ENCODE measurements around the gene BPTF.
A peak's percentile ranks its signal among the peaks of the same experiment; 100 is the strongest.
"Not testable (repeated sequence)": the region's sequence is repeated elsewhere in the genome, so short reads cannot be mapped to it uniquely, and the experiment has no call there.

BPTF gene

GRCh38 chr17:67812380-67812779 is 12.9 kb upstream of the BPTF start:
- H3K4me1 ChIP-seq (ENCODE audit: control insufficient read depth in 5 of 5, insufficient read depth in 5 of 5, low read length in 5 of 5) = peaks cover 0 to 22% (median 10%) of the 10 kb centered on the region in 5 donors
- not testable (repeated sequence) for H3K4me3 ChIP-seq (ENCODE audit: low read depth in 1 of 5, low read length in 5 of 5); H3K27me3 ChIP-seq (ENCODE audit: control insufficient read depth in 5 of 5, insufficient read depth in 4 of 5, low read length in 5 of 5); H3K9me3 ChIP-seq (ENCODE audit: control insufficient read depth in 5 of 5, low read length in 5 of 5); H3K27ac ChIP-seq (ENCODE audit: low read depth, low read length); H3K36me3 ChIP-seq (ENCODE audit: control insufficient read depth in 5 of 5, insufficient read depth in 5 of 5, low read length in 5 of 5); H3K9ac ChIP-seq (ENCODE audit: low read length in 5 of 5)

DNA sequence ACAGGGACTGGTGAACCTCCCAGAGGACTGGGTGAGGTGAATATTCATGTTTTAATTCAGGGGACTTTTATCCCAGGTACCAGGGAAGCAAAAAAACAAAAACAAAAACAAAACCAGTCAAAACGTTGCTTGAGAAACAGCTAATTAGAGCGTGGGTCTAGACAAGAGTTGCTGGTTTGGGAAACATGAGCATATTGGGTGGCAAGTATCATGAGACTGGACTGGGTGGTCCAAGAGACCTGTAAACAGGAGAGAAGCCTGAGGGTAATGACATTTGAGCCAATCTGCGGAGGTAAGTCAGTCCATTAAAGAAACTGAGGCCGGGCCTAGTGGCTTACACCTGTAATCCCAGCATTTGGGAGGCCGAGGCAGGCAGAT is 11.5 kb upstream of the BPTF start:
- Histone ChIP-seq H3K4me3 (ENCODE audit: low read depth in 1 of 5, low read length in 5 of 5) (no peak overlapping the region), H3K27ac (ENCODE audit: low read depth, low read length) (peak overlapping the region; percentile 45), H3K9me3 (ENCODE audit: control insufficient read depth in 5 of 5, low read length in 5 of 5) (no peaks in the 10 kb centered on the region), H3K36me3 (ENCODE audit: control insufficient read depth in 5 of 5, insufficient read depth in 5 of 5, low read length in 5 of 5) (no peaks in the 10 kb centered on the region), H3K4me1 (ENCODE audit: control insufficient read depth in 5 of 5, insufficient read depth in 5 of 5, low read length in 5 of 5) (peaks cover 0 to 22% (median 10%) of the 10 kb centered on the region in 5 donors), H3K9ac (ENCODE audit: low read length in 5 of 5) (no peak overlapping the region), H3K27me3 (ENCODE audit: control insufficient read depth in 5 of 5, insufficient read depth in 4 of 5, low read length in 5 of 5) (no peaks in the 10 kb centered on the region)

DNA sequence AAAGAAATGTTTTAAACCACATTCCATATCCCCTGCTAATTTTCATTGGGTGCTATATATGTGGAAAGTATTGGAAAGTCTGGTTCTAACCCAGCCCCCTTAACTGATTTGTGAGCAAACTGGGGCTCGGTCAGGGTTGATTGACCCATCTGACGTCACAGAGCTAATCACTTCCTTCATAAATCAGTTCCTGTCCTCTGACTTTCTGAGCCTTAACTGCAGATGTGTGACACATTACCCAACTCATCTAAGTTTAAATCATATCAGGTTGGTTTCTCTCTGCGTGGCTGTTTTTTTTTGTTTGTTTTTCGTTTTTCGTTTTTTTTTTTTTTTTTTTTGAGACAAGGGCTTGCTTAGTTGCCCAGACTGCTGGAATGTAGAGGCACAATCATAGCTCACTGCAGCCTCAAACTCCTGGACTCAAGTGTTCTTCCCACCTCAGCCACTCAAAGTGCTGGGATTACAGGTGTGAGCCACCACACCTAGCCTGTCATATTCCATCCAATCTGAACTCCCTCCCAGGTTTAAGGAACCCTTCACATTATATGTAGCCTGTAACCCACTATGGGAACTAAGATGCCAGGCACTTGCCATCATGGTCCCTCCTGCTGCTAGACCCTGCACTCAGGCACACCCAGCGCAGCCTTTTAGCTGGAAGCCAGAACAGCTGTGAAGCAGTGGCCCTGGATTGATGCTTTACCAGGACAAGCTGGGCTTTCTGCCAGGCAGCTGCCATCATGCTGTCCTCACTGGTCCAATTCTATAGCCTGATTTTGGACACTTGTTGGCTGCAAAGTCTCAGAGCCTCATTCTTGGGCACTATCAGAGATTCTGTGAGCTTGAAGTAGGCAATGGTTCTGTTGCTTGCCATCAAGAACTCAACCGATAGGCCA is 6.9 kb upstream of the BPTF start:
- H3K36me3 ChIP-seq (ENCODE audit: control insufficient read depth in 5 of 5, insufficient read depth in 5 of 5, low read length in 5 of 5) = no peaks in the 10 kb centered on the region
- no peak overlapping the region for H3K9ac ChIP-seq (ENCODE audit: low read length in 5 of 5)
- no peak overlapping the region for H3K4me3 ChIP-seq (ENCODE audit: low read depth in 1 of 5, low read length in 5 of 5)
- H3K27me3 ChIP-seq (ENCODE audit: control insufficient read depth in 5 of 5, insufficient read depth in 4 of 5, low read length in 5 of 5) = no peaks in the 10 kb centered on the region
- H3K27ac ChIP-seq (ENCODE audit: low read depth, low read length) = no peak overlapping the region
- H3K4me1 ChIP-seq (ENCODE audit: control insufficient read depth in 5 of 5, insufficient read depth in 5 of 5, low read length in 5 of 5) = peaks cover 0 to 18% (median 5%) of the 10 kb centered on the region in 5 donors
- no peaks in the 10 kb centered on the region for H3K9me3 ChIP-seq (ENCODE audit: control insufficient read depth in 5 of 5, low read length in 5 of 5)

DNA sequence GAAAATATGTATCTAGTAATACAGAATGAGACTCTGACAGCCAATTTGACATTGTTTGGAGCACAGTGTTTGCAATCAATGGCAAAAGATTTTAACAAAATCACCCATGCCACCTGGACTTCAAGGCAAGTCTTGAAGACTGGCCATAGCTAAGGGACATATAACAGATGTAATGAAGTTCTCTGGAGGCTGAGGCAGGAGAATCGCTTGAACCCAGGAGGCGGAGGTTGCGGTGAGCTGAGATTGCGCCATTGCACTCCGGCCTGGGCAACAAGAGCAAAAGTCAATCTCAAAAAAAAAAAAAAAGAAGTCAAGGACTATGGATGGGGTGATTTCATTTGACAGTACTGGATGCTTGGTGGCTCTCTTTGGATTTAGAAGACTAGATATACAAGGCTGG is 5.6 kb upstream of the BPTF start:
- H3K4me1 ChIP-seq (ENCODE audit: control insufficient read depth in 5 of 5, insufficient read depth in 5 of 5, low read length in 5 of 5) = peaks cover 0 to 10% (median 4%) of the 10 kb centered on the region in 5 donors
- no peak overlapping the region for H3K27ac ChIP-seq (ENCODE audit: low read depth, low read length)
- no peaks in the 10 kb centered on the region for H3K36me3 ChIP-seq (ENCODE audit: control insufficient read depth in 5 of 5, insufficient read depth in 5 of 5, low read length in 5 of 5)
- no peak overlapping the region for H3K9ac ChIP-seq (ENCODE audit: low read length in 5 of 5)
- H3K4me3 ChIP-seq (ENCODE audit: low read depth in 1 of 5, low read length in 5 of 5) = no peak overlapping the region
- no peaks in the 10 kb centered on the region for H3K27me3 ChIP-seq (ENCODE audit: control insufficient read depth in 5 of 5, insufficient read depth in 4 of 5, low read length in 5 of 5)
- H3K9me3 ChIP-seq (ENCODE audit: control insufficient read depth in 5 of 5, low read length in 5 of 5) = no peaks in the 10 kb centered on the region

DNA sequence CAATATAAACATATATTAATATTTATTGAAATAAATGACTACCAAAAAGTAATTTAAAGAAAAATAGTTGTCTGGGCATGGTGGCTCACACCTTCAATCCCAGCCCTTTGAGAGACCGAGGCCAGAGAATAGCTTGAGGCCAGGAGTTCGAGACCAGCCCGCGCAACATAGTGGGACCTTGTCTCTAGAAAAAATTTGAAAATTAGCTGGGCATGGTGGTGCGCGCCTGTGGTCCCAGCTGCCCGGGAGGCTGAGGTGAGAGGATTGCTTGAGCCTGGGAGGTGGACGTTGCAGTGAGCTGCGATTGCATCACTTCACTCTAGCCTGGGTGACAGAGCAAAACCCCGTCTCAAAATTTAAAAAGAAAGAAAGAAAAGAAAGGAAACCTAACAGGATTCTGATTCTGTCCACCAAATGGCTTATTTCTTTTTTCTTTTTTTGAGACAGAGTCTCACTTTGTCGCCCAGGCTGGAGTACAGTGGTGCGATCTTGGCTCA is 3.4 kb upstream of the BPTF start:
- no peak overlapping the region for H3K27ac ChIP-seq (ENCODE audit: low read depth, low read length)
- H3K27me3 ChIP-seq (ENCODE audit: control insufficient read depth in 5 of 5, insufficient read depth in 4 of 5, low read length in 5 of 5) = no peaks in the 10 kb centered on the region
- H3K9me3 ChIP-seq (ENCODE audit: control insufficient read depth in 5 of 5, low read length in 5 of 5) = no peaks in the 10 kb centered on the region
- H3K36me3 ChIP-seq (ENCODE audit: control insufficient read depth in 5 of 5, insufficient read depth in 5 of 5, low read length in 5 of 5) = no peaks in the 10 kb centered on the region
- no peak overlapping the region for H3K9ac ChIP-seq (ENCODE audit: low read length in 5 of 5)
- H3K4me3 ChIP-seq (ENCODE audit: low read depth in 1 of 5, low read length in 5 of 5) = no peak overlapping the region
- H3K4me1 ChIP-seq (ENCODE audit: control insufficient read depth in 5 of 5, insufficient read depth in 5 of 5, low read length in 5 of 5) = peaks cover 0 to 12% (median 11%) of the 10 kb centered on the region in 5 donors

DNA sequence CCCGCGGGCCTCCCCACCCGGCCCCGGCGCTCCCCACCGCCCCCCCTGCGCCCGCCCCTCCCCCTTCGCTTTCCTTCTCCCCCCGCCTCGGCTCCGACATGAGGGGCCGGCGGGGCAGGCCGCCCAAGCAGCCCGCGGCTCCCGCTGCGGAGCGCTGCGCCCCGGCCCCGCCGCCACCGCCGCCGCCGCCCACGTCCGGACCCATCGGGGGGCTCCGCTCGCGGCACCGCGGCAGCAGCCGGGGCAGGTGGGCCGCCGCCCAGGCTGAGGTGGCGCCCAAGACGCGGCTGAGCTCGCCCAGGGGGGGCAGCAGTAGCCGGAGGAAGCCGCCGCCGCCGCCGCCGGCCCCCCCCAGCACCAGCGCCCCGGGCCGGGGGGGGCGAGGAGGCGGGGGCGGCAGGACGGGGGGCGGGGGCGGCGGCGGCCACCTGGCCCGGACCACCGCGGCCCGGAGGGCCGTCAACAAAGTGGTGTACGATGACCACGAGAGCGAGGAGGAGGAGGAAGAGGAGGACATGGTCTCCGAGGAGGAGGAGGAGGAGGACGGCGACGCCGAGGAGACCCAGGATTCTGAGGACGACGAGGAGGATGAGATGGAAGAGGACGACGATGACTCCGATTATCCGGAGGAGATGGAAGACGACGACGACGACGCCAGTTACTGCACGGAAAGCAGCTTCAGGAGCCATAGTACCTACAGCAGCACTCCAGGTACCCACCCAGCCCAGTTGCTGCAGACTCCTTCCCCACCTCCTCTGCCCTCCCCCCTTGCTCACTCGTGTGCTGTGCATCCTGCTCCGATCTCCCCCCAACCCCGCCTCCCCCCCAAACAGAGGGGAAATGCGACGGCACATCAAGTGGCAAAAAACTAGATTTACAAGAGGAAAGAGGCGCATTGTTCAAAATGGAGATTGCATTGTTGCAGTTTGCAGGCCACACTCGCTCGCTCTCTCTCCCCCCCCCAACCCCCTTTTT is 611 bp downstream of the BPTF start:
- not testable (repeated sequence) for H3K27ac ChIP-seq (ENCODE audit: low read depth, low read length); H3K36me3 ChIP-seq (ENCODE audit: control insufficient read depth in 5 of 5, insufficient read depth in 5 of 5, low read length in 5 of 5); H3K27me3 ChIP-seq (ENCODE audit: control insufficient read depth in 5 of 5, insufficient read depth in 4 of 5, low read length in 5 of 5); H3K9me3 ChIP-seq (ENCODE audit: control insufficient read depth in 5 of 5, low read length in 5 of 5)
- H3K9ac ChIP-seq (ENCODE audit: low read length in 5 of 5) = peak overlapping the region in 4 of 5 donors; percentile 55 to 87 (median 68)
- H3K4me1 ChIP-seq (ENCODE audit: control insufficient read depth in 5 of 5, insufficient read depth in 5 of 5, low read length in 5 of 5) = peaks cover 0 to 48% (median 37%) of the 10 kb centered on the region in 5 donors
- H3K4me3 ChIP-seq (ENCODE audit: low read depth in 1 of 5, low read length in 5 of 5) = peak overlapping the region; percentile 91 to 99 (median 95)

- Histone ChIP-seq H3K9me3 (ENCODE audit: control insufficient read depth in 5 of 5, low read length in 5 of 5) (no peaks in the 10 kb centered on the region), H3K9ac (ENCODE audit: low read length in 5 of 5) (no peak overlapping the region), H3K4me3 (ENCODE audit: low read depth in 1 of 5, low read length in 5 of 5) (no peak overlapping the region), H3K27me3 (ENCODE audit: control insufficient read depth in 5 of 5, insufficient read depth in 4 of 5, low read length in 5 of 5) (no peaks in the 10 kb centered on the region), H3K4me1 (ENCODE audit: control insufficient read depth in 5 of 5, insufficient read depth in 5 of 5, low read length in 5 of 5) (peaks cover 0 to 55% (median 41%) of the 10 kb centered on the region in 5 donors), H3K36me3 (ENCODE audit: control insufficient read depth in 5 of 5, insufficient read depth in 5 of 5, low read length in 5 of 5) (peaks cover 0 to 3% (median 0%) of the 10 kb centered on the region in 5 donors), H3K27ac (ENCODE audit: low read depth, low read length) (no peak overlapping the region)
These were observed 4.0 kb downstream of the BPTF start for GRCh38 chr17:67829331-67829730.

GRCh38 chr17:67830440-67830839 is 5.1 kb downstream of the BPTF start:
- peaks cover 0 to 49% (median 35%) of the 10 kb centered on the region in 5 donors for H3K4me1 ChIP-seq (ENCODE audit: control insufficient read depth in 5 of 5, insufficient read depth in 5 of 5, low read length in 5 of 5)

DNA sequence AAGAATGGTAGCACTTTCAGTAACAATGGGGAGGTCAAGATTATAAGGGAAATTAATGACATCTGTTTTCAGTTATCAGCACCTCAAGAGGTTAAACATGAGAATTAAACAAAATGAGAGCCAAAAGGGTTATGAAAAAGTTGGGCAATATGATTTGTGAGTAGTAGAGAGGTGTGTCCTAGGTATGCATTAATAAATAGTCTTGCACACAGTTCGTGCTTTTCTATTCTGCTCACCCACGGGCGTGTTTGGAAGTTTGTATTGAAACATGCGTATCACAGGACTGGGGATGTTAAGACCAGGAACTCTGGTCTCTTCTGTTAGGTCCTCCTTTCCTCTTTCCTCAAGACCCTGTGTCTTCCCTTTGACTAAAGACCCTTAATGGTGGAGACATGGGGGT is 6.0 kb downstream of the BPTF start:
- Histone ChIP-seq H3K9me3 (ENCODE audit: control insufficient read depth in 5 of 5, low read length in 5 of 5) (no peaks in the 10 kb centered on the region), H3K4me1 (ENCODE audit: control insufficient read depth in 5 of 5, insufficient read depth in 5 of 5, low read length in 5 of 5) (peaks cover 0 to 49% (median 39%) of the 10 kb centered on the region in 5 donors), H3K27me3 (ENCODE audit: control insufficient read depth in 5 of 5, insufficient read depth in 4 of 5, low read length in 5 of 5) (no peaks in the 10 kb centered on the region), H3K4me3 (ENCODE audit: low read depth in 1 of 5, low read length in 5 of 5) (no peak overlapping the region), H3K36me3 (ENCODE audit: control insufficient read depth in 5 of 5, insufficient read depth in 5 of 5, low read length in 5 of 5) (peaks cover 0 to 3% (median 0%) of the 10 kb centered on the region in 5 donors), H3K9ac (ENCODE audit: low read length in 5 of 5) (no peak overlapping the region), H3K27ac (ENCODE audit: low read depth, low read length) (no peak overlapping the region)

More at GRCh38 chr17:67830440-67830839, 5.1 kb downstream of the BPTF start:
- no peaks in the 10 kb centered on the region for H3K27me3 ChIP-seq (ENCODE audit: control insufficient read depth in 5 of 5, insufficient read depth in 4 of 5, low read length in 5 of 5)
- H3K27ac ChIP-seq (ENCODE audit: low read depth, low read length) = no peak overlapping the region
- H3K9ac ChIP-seq (ENCODE audit: low read length in 5 of 5) = peak overlapping the region in 1 of 5 donors; percentile 34
- no peak overlapping the region for H3K4me3 ChIP-seq (ENCODE audit: low read depth in 1 of 5, low read length in 5 of 5)
- H3K36me3 ChIP-seq (ENCODE audit: control insufficient read depth in 5 of 5, insufficient read depth in 5 of 5, low read length in 5 of 5) = peaks cover 0 to 3% (median 0%) of the 10 kb centered on the region in 5 donors
- H3K9me3 ChIP-seq (ENCODE audit: control insufficient read depth in 5 of 5, low read length in 5 of 5) = no peaks in the 10 kb centered on the region

All from subcutaneous abdominal adipose tissue (tissue), 5 donors.